Measurements from ENCODE around the gene DDX51.

Gene DDX51

DNA sequence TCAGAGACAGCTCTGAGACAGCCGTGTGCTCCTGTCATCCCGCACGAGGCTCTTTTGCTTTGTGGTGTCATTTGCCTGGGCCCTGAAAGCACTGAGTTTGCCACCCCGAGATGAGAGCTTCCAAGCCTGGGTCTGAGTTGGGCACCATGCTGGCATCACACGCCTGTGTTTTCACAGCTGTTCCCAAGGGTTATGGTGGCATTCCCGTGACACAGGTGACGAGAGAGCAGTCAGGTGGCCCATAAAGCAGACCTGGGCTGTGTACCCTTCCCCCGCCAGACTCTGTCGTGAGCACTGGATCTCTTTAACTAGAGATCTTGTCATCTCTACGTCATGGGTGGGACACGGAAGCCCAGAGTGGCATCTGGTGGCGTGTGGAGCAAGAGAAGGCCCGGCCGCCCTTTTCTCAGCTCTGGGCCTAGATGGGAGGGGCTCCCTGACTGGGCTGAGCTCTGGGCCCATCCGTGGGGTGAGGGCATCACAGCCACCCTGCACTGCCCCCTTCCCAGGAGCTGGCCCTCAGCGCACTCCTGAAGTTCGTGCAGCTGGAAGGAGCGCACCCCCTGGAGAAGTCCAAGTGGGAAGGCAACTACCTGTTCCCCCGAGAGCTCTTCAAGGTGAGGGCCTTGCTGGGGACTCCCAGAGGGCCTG lies 2.8 kb upstream of the DDX51 start:
- Histone ChIP-seq H3K4me3 (ENCODE audit: insufficient read depth, low read depth, low read length, poor library complexity, severe bottlenecking) (no peak overlapping the region), H3K4me1 (ENCODE audit: control insufficient read depth, insufficient read depth, low read length, poor library complexity, severe bottlenecking) (peaks cover 19% of the 10 kb centered on the region), H3K36me3 (ENCODE audit: control insufficient read depth, insufficient read depth, low read length) (peaks cover 29% of the 10 kb centered on the region)

GRCh38 chr12:132146098-132146497 lies 2.0 kb upstream of the DDX51 start:
- Histone ChIP-seq H3K9me3 (ENCODE audit: control insufficient read depth, low read length) (no peaks in the 10 kb centered on the region), H3K36me3 (ENCODE audit: control insufficient read depth, insufficient read depth, low read length) (peaks cover 29% of the 10 kb centered on the region), H3K27ac (ENCODE audit: insufficient read depth, low read length, poor library complexity, severe bottlenecking) (no peak overlapping the region), H3K4me3 (ENCODE audit: insufficient read depth, low read depth, low read length, poor library complexity, severe bottlenecking) (no peak overlapping the region), H3K27me3 (replicated peaks; ENCODE audit: control insufficient read depth, insufficient read depth, low read length, poor library complexity, severe bottlenecking) (no peaks in the 10 kb centered on the region), H3K4me1 (ENCODE audit: control insufficient read depth, insufficient read depth, low read length, poor library complexity, severe bottlenecking) (peaks cover 19% of the 10 kb centered on the region)
- DNase-seq, result no peak

More for the DNA sequence above, 2.8 kb upstream of the DDX51 start:
- DNase-seq, result no peak
- Histone ChIP-seq H3K27me3 (replicated peaks; ENCODE audit: control insufficient read depth, insufficient read depth, low read length, poor library complexity, severe bottlenecking) (no peaks in the 10 kb centered on the region), H3K9me3 (ENCODE audit: control insufficient read depth, low read length) (no peaks in the 10 kb centered on the region), H3K27ac (ENCODE audit: insufficient read depth, low read length, poor library complexity, severe bottlenecking) (no peak overlapping the region)

DNA sequence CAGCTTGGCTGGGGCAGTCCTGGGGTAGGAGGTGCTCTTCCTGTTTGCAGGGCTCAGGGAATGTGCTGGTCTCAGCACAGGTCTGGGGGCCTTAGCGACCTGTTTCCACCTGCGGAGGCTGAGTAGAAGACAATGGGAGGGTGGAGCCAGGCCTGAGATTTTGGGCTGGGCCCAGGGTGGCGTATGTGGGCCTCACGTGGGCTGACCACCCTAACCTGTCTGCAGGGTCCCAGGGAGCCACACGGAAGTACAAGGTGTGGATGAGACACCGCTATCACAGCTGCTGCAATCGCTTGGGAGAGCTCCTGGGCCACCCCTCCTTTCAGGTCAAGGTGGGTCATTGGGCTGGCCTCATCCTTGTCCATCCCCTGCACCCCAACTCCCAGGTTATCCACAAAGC lies 1.2 kb upstream of the DDX51 start:
- Histone ChIP-seq H3K9me3 (ENCODE audit: control insufficient read depth, low read length) (no peaks in the 10 kb centered on the region), H3K27me3 (replicated peaks; ENCODE audit: control insufficient read depth, insufficient read depth, low read length, poor library complexity, severe bottlenecking) (no peaks in the 10 kb centered on the region), H3K27ac (ENCODE audit: insufficient read depth, low read length, poor library complexity, severe bottlenecking) (peak overlapping the region; percentile 86), H3K4me1 (ENCODE audit: control insufficient read depth, insufficient read depth, low read length, poor library complexity, severe bottlenecking) (peaks cover 19% of the 10 kb centered on the region), H3K36me3 (ENCODE audit: control insufficient read depth, insufficient read depth, low read length) (peaks cover 33% of the 10 kb centered on the region), H3K4me3 (ENCODE audit: insufficient read depth, low read depth, low read length, poor library complexity, severe bottlenecking) (peak overlapping the region; percentile 97)
- DNase-seq, result no peak

GRCh38 chr12:132144810-132145168 lies 670 bp upstream of the DDX51 start:
- Histone ChIP-seq H3K27ac (ENCODE audit: insufficient read depth, low read length, poor library complexity, severe bottlenecking) (peak overlapping the region; percentile 86), H3K4me1 (ENCODE audit: control insufficient read depth, insufficient read depth, low read length, poor library complexity, severe bottlenecking) (peaks cover 19% of the 10 kb centered on the region), H3K27me3 (replicated peaks; ENCODE audit: control insufficient read depth, insufficient read depth, low read length, poor library complexity, severe bottlenecking) (no peaks in the 10 kb centered on the region), H3K36me3 (ENCODE audit: control insufficient read depth, insufficient read depth, low read length) (peaks cover 39% of the 10 kb centered on the region), H3K9me3 (ENCODE audit: control insufficient read depth, low read length) (no peaks in the 10 kb centered on the region), H3K4me3 (ENCODE audit: insufficient read depth, low read depth, low read length, poor library complexity, severe bottlenecking) (peak overlapping the region; percentile 97)
- DNase-seq, result no peak

DNA sequence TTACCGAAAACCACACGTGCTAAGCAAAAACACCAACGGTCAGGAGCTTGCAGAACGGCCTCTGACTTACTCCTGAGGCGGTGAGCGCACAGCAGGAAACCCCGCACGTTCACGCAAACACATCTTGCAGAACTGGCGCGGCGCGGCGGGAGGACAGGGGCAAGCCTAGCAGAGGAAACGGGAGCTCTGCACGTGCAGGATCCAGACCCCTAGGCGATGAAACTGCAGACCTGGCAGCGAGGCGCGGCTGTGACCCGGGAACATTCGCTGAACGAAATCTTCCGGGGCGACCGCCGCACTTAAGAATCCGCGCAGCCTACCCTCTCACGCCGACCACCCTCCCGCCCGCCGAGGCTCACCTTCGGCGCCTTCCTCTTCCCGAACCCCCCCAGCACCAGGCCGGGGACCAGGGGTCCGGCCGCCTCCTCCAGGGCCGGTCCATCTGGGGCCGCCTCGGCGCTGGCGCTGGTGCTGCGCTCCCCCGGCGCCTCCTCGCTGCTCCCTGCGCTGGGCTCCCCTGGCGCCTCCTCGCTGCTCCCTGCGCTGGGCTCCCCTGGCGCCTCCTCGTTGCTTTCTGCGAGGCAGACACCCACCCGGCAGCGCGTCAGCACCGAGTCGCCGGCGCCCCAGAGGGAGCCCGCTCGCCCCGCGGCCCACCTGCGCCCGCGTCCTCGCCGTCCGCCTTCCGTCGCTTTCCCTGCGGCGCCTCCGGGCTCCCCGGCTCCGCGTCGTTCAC lies 615 bp downstream of the DDX51 start:
- peak overlapping the region; percentile 72 for H3K4me3 ChIP-seq (ENCODE audit: insufficient read depth, low read depth, low read length, poor library complexity, severe bottlenecking)
- peaks cover 19% of the 10 kb centered on the region for H3K4me1 ChIP-seq (ENCODE audit: control insufficient read depth, insufficient read depth, low read length, poor library complexity, severe bottlenecking)
- DNase-seq, result peak in 2 of 3 donors; percentile 13 to 17
- peaks cover 49% of the 10 kb centered on the region for H3K36me3 ChIP-seq (ENCODE audit: control insufficient read depth, insufficient read depth, low read length)
- no peaks in the 10 kb centered on the region for H3K27me3 ChIP-seq (replicated peaks; ENCODE audit: control insufficient read depth, insufficient read depth, low read length, poor library complexity, severe bottlenecking)
- H3K27ac ChIP-seq (ENCODE audit: insufficient read depth, low read length, poor library complexity, severe bottlenecking), result peak overlapping the region; percentile 51
- no peaks in the 10 kb centered on the region for H3K9me3 ChIP-seq (ENCODE audit: control insufficient read depth, low read length)

DNA sequence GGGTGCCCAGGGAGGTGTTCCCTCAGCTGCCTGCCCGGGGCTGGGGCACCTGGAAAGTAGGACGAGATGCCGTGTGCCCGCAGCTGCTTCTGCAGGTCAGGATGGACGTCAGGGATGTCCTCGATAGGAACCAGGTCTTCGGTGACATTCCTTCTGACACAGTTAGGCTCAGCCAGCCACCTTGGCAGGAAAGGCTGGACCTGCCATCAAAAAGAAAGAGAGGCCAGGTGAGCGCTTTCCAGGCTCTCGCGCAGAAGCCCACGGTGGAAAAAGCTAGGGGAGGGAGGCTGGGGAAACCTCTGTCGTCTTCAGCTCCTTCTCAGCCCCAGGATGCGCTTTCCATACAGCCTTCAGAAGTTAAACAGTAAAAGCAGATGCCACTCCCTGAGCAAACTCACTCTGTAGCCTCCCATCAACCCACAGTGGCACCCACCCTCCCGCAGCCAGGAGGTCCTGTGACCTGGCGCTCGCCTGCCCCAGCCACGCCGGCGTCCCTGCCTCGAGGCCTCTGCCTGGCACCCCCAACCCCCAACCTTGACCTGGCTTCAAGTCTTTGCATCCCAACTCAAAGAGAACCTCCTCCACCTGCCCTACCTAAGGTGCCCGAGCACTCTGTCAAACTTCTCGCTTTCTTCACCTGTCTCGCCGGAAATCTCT lies 1.3 kb downstream of the DDX51 start:
- Histone ChIP-seq H3K4me1 (ENCODE audit: control insufficient read depth, insufficient read depth, low read length, poor library complexity, severe bottlenecking) (peaks cover 19% of the 10 kb centered on the region), H3K36me3 (ENCODE audit: control insufficient read depth, insufficient read depth, low read length) (peaks cover 46% of the 10 kb centered on the region), H3K27me3 (replicated peaks; ENCODE audit: control insufficient read depth, insufficient read depth, low read length, poor library complexity, severe bottlenecking) (no peaks in the 10 kb centered on the region), H3K27ac (ENCODE audit: insufficient read depth, low read length, poor library complexity, severe bottlenecking) (no peak overlapping the region), H3K4me3 (ENCODE audit: insufficient read depth, low read depth, low read length, poor library complexity, severe bottlenecking) (peak overlapping the region; percentile 72), H3K9me3 (ENCODE audit: control insufficient read depth, low read length) (no peaks in the 10 kb centered on the region)
- DNase-seq, result no peak

DNA sequence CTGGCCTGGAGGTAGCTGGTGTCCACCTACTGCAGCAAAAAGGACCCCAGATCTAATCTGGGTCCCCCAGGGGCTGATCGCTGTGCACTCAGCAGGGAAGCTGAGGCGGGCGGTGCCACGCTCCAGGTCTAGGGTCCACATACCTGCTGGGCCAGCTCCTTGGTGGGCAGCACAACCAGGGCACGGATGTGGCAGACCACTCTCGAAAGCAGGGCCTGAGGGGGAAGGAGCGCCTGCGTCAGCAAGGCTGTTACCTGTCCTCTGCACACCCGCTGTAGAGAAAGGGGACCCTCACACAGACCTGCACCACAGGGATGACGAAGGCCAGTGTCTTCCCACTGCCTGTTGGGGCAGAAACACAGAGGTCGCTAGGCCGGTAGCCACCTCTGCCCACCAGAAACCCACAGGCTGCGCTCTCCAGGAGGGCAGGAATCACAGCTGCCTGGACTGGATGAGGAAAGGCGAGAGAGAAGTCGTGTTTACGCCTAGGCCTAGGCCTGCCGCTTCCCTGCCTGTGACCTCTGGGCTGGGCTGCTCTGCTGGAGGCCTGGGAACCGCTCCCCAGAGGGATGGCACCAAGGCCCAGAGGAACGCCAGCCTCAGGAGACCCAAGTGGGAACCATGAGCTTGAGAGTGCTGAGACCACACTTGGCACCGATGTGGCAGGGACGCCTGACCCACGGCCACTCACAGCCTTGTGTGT lies 2.0 kb downstream of the DDX51 start:
- H3K36me3 ChIP-seq (ENCODE audit: control insufficient read depth, insufficient read depth, low read length), result peaks cover 47% of the 10 kb centered on the region
- H3K27me3 ChIP-seq (replicated peaks; ENCODE audit: control insufficient read depth, insufficient read depth, low read length, poor library complexity, severe bottlenecking), result no peaks in the 10 kb centered on the region
- DNase-seq, result no peak
- H3K4me3 ChIP-seq (ENCODE audit: insufficient read depth, low read depth, low read length, poor library complexity, severe bottlenecking), result no peak overlapping the region
- H3K4me1 ChIP-seq (ENCODE audit: control insufficient read depth, insufficient read depth, low read length, poor library complexity, severe bottlenecking), result peaks cover 19% of the 10 kb centered on the region
- H3K9me3 ChIP-seq (ENCODE audit: control insufficient read depth, low read length), result no peaks in the 10 kb centered on the region
- no peak overlapping the region for H3K27ac ChIP-seq (ENCODE audit: insufficient read depth, low read length, poor library complexity, severe bottlenecking)

DNA sequence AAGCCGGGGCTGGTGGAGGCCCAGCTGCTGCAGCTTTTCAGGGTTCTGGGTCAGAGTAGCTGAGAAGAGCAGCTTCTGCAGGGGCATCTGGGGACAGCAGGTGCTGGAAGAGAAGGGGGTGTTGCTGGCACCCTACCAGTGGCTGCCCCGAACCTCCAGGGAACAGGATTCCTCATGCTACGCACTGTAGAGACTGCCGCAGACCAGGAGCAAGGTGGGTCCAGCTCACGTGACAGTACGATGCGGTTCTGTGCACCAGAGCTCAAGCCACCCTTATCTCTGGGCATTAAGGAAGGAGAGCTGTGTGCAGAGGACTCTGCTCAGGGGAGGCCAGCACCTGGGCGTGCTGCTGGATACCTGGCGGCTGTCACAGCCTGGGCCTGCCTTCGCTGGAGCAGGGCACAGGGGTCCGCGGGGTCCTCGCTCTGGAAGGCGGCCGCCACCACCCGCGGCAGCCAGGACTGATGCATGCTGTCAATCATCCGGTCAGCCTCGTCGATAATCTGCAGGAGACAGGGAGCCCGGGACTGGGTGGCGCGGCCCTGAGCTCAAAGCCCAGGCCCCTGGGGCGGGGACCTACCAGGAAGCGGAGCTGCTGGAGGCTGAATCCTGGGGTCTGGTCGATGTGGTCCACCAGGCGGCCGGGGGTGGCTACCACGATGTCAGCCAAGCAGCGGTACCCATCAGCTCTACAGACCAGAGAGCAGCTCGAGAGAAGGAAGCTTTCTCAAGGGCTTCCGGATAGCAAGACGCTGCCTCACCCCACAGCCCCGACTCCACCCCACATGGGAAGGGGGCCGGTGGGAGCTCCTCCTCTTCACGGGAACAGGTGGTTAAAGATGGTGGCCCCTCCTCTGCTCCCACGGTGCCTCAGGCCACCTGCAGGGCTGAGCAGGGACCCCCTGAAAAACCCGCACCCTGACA lies 2.9 kb downstream of the DDX51 start:
- Histone ChIP-seq H3K36me3 (ENCODE audit: control insufficient read depth, insufficient read depth, low read length) (peaks cover 38% of the 10 kb centered on the region), H3K4me1 (ENCODE audit: control insufficient read depth, insufficient read depth, low read length, poor library complexity, severe bottlenecking) (peaks cover 19% of the 10 kb centered on the region), H3K4me3 (ENCODE audit: insufficient read depth, low read depth, low read length, poor library complexity, severe bottlenecking) (no peak overlapping the region), H3K27ac (ENCODE audit: insufficient read depth, low read length, poor library complexity, severe bottlenecking) (no peak overlapping the region), H3K9me3 (ENCODE audit: control insufficient read depth, low read length) (no peaks in the 10 kb centered on the region), H3K27me3 (replicated peaks; ENCODE audit: control insufficient read depth, insufficient read depth, low read length, poor library complexity, severe bottlenecking) (no peaks in the 10 kb centered on the region)
- no peak for DNase-seq

DNA sequence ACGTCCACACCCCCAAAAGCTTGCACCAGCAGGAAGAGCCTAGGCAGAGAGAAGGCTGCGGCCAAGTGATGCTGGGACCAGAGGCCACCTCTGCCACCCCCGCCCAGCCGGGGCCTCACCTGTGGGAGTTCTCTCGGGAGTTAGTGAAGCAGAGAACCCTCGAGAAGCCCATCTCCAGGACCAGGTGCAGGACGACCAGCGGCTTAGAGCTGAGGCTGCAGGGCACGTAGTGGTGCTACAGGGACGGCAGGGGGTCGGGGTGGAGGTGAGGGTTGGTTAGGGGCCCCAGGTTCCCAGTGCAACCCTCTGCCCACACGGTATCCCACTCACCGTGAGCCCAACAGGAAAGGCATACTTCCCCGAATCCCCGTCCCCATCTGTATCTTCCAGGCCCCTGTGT lies 3.6 kb downstream of the DDX51 start:
- no peak overlapping the region for H3K4me3 ChIP-seq (ENCODE audit: insufficient read depth, low read depth, low read length, poor library complexity, severe bottlenecking)

More for the DNA sequence above, 3.6 kb downstream of the DDX51 start:
- no peaks in the 10 kb centered on the region for H3K27me3 ChIP-seq (replicated peaks; ENCODE audit: control insufficient read depth, insufficient read depth, low read length, poor library complexity, severe bottlenecking)
- H3K36me3 ChIP-seq (ENCODE audit: control insufficient read depth, insufficient read depth, low read length), result peaks cover 38% of the 10 kb centered on the region
- H3K4me1 ChIP-seq (ENCODE audit: control insufficient read depth, insufficient read depth, low read length, poor library complexity, severe bottlenecking), result peaks cover 17% of the 10 kb centered on the region
- DNase-seq, result no peak
- no peaks in the 10 kb centered on the region for H3K9me3 ChIP-seq (ENCODE audit: control insufficient read depth, low read length)
- H3K27ac ChIP-seq (ENCODE audit: insufficient read depth, low read length, poor library complexity, severe bottlenecking), result no peak overlapping the region

Measured in effector memory CD4-positive, alpha-beta T cell (primary cell).